ENCODE measurements around the gene ZBTB45. TPM values are rescaled to one million over a fixed set of nuclear protein-coding genes. Genes with fewer than 3 reads are reported as not detected.

Gene ZBTB45
- 21.2 TPM for polyA plus RNA-seq (2012; ENCODE audit: insufficient read length, low read depth)

- peak; percentile 95; the same call in 1 of the 2 replicates for TF ChIP-seq TAF1 (IDR thresholded peaks at IDR 0.05; ENCODE audit: borderline replicate concordance, insufficient read depth, low read length)
- TF ChIP-seq POLR2AphosphoS5 (IDR thresholded peaks at IDR 0.05; ENCODE audit: low read depth, low read length), result peak; percentile 72; the same call in 1 of the 2 replicates
- peak in 1 of 2 experiments; percentile 46; a peak in 1 of 4 replicates for TF ChIP-seq REST (IDR thresholded peaks at IDR 0.05; ENCODE audit: insufficient read depth in 1 of 2, low read depth in 2 of 2, low read length in 2 of 2)
- TF ChIP-seq FOXP2 (optimal IDR thresholded peaks at IDR 0.05; ENCODE audit: borderline replicate concordance, extremely low read depth, extremely low read length, insufficient read depth), result peak; percentile 93
- 0 out of 2 replicates have a peak, but pooled peaks have one; percentile 86 for TF ChIP-seq SIN3A (IDR thresholded peaks at IDR 0.05; ENCODE audit: borderline replicate concordance, insufficient read depth, low read length)
Observed at GRCh38 chr19:58519355-58520256, at the start of gene ZBTB45. Gene ZBTB45 (minus strand): TSS chr19:58519810. CDS start chr19:58517673, 2,137 bp downstream.

GRCh38 chr19:58568453-58569130 is 49.0 kb upstream of the ZBTB45 start:
- TF ChIP-seq TAF1 (IDR thresholded peaks at IDR 0.05; ENCODE audit: borderline replicate concordance, insufficient read depth, low read length), result no peak
- no peak for TF ChIP-seq REST (IDR thresholded peaks at IDR 0.05; ENCODE audit: insufficient read depth in 1 of 2, low read depth in 2 of 2, low read length in 2 of 2)
- no peak for TF ChIP-seq SIN3A (IDR thresholded peaks at IDR 0.05; ENCODE audit: borderline replicate concordance, insufficient read depth, low read length)
- TF ChIP-seq POLR2AphosphoS5 (IDR thresholded peaks at IDR 0.05; ENCODE audit: low read depth, low read length), result no peak
- TF ChIP-seq FOXP2 (optimal IDR thresholded peaks at IDR 0.05; ENCODE audit: borderline replicate concordance, extremely low read depth, extremely low read length, insufficient read depth), result no peak

GRCh38 chr19:58566989-58567388 is 47.4 kb upstream of the ZBTB45 start:
- TF ChIP-seq SIN3A (IDR thresholded peaks at IDR 0.05; ENCODE audit: borderline replicate concordance, insufficient read depth, low read length) (no peak), POLR2AphosphoS5 (IDR thresholded peaks at IDR 0.05; ENCODE audit: low read depth, low read length) (no peak), TAF1 (IDR thresholded peaks at IDR 0.05; ENCODE audit: borderline replicate concordance, insufficient read depth, low read length) (no peak), FOXP2 (optimal IDR thresholded peaks at IDR 0.05; ENCODE audit: borderline replicate concordance, extremely low read depth, extremely low read length, insufficient read depth) (no peak)

GRCh38 chr19:58563823-58564222 is 44.2 kb upstream of the ZBTB45 start:
- no peak for TF ChIP-seq POLR2AphosphoS5 (IDR thresholded peaks at IDR 0.05; ENCODE audit: low read depth, low read length)
- TF ChIP-seq TAF1 (IDR thresholded peaks at IDR 0.05; ENCODE audit: borderline replicate concordance, insufficient read depth, low read length), result no peak
- TF ChIP-seq SIN3A (IDR thresholded peaks at IDR 0.05; ENCODE audit: borderline replicate concordance, insufficient read depth, low read length), result no peak
- TF ChIP-seq FOXP2 (optimal IDR thresholded peaks at IDR 0.05; ENCODE audit: borderline replicate concordance, extremely low read depth, extremely low read length, insufficient read depth), result no peak
- no peak for TF ChIP-seq REST (IDR thresholded peaks at IDR 0.05; ENCODE audit: insufficient read depth in 1 of 2, low read depth in 2 of 2, low read length in 2 of 2)

- TF ChIP-seq TAF1 (IDR thresholded peaks at IDR 0.05; ENCODE audit: borderline replicate concordance, insufficient read depth, low read length) (no peak), POLR2AphosphoS5 (IDR thresholded peaks at IDR 0.05; ENCODE audit: low read depth, low read length) (no peak), REST (IDR thresholded peaks at IDR 0.05; ENCODE audit: insufficient read depth in 1 of 2, low read depth in 2 of 2, low read length in 2 of 2) (no peak), SIN3A (IDR thresholded peaks at IDR 0.05; ENCODE audit: borderline replicate concordance, insufficient read depth, low read length) (no peak), FOXP2 (optimal IDR thresholded peaks at IDR 0.05; ENCODE audit: borderline replicate concordance, extremely low read depth, extremely low read length, insufficient read depth) (no peak)
Observed at GRCh38 chr19:58563034-58563573, 43.5 kb upstream of the ZBTB45 start.
